GM19452 (cell line): ENCODE data around the gene LRFN4.

Source experiments
- ATAC-seq: cut with Tn5 transposase; IDR thresholded peaks from one replicate; pipeline ENCODE4 v1.9.1; 2021; ENCODE audit not compliant: unreplicated experiment

The LRFN4 gene

DNA sequence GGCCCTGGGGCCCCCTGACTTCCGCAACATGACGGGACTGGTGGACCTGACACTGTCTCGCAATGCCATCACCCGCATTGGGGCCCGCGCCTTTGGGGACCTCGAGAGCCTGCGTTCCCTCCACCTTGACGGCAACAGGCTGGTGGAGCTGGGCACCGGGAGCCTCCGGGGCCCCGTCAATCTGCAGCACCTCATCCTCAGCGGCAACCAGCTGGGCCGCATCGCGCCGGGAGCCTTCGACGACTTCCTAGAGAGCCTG lies 992 bp downstream of the LRFN4 start:
- ATAC-seq = no peak

DNA sequence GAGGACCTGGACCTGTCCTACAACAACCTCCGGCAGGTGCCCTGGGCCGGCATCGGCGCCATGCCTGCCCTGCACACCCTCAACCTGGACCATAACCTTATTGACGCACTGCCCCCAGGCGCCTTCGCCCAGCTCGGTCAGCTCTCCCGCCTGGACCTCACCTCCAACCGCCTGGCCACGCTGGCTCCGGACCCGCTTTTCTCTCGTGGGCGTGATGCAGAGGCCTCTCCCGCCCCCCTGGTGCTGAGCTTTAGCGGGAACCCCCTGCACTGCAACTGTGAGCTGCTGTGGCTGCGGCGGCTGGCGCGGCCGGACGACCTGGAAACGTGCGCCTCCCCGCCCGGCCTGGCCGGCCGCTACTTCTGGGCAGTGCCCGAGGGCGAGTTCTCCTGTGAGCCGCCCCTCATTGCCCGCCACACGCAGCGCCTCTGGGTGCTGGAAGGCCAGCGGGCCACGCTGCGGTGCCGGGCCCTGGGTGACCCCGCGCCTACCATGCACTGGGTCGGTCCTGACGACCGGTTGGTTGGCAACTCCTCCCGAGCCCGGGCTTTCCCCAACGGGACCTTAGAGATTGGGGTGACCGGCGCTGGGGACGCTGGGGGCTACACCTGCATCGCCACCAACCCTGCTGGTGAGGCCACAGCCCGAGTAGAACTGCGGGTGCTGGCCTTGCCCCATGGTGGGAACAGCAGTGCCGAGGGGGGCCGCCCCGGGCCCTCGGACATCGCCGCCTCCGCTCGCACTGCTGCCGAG lies 1.5 kb downstream of the LRFN4 start:
- no peak for ATAC-seq

DNA sequence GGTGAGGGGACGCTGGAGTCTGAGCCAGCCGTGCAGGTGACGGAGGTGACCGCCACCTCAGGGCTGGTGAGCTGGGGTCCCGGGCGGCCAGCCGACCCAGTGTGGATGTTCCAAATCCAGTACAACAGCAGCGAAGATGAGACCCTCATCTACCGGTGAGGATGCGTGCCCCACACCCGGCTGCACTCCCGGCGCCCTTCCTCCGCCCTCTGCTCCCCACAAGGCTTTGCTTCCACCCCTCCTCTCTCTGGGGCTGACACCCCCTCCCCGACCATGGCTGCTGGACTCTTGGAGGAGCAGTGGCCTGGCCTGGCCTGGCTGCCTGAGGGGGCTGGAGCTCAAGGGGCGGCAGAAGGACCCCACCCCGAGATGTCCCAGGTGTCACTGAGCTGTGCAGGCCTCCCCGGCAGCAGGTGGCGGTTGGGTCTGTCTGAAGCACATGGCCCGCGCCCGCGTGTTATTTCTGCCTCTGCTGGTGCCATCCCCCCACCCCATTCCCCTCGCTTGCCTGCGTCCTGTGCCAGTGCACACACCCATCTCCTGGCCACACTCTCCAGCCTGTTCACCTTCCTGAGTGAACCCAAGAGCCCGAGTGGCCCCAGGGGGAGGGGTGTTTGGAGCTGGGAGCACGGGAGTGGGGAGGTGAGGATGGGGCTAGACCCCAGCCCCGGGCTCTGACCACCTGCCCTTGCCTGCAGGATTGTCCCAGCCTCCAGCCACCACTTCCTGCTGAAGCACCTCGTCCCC lies 2.2 kb downstream of the LRFN4 start:
- no peak for ATAC-seq

DNA sequence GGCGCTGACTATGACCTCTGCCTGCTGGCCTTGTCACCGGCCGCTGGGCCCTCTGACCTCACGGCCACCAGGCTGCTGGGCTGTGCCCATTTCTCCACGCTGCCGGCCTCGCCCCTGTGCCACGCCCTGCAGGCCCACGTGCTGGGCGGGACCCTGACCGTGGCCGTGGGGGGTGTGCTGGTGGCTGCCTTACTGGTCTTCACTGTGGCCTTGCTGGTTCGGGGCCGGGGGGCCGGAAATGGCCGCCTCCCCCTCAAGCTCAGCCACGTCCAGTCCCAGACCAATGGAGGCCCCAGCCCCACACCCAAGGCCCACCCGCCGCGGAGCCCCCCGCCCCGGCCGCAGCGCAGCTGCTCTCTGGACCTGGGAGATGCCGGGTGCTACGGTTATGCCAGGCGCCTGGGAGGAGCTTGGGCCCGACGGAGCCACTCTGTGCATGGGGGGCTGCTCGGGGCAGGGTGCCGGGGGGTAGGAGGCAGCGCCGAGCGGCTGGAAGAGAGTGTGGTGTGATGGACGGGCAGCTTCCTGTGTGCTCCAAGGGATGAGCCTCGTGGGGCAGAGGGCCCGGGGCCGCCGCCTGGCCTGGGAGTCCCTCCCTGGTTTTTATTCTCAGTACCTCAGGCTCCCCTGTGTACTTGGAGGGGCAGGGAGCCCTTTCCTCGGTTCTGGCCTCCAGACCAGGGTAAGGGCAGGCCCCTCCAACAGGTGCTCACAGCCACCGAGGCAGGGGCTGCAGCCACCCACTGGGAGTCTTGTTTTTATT lies 3.0 kb downstream of the LRFN4 start:
- ATAC-seq = no peak

DNA sequence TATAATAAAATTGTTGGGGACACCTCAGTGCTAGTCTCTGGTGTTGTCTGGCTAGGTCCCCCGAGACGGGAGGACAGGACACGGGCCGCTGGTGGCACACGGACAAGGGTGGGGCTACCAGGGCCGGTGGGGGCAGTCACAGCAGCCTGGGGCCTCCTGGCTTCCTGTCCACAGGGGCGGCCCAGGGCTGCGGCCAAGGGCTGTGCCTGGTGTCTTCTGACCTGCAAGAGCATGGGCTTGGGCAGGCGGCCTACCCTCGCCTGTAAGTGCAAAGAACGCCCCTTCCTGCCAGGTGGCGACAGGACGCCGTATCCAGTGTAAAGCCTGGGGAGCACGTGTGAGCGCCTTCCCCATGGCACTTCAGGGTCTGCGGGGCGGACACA lies 3.6 kb downstream of the LRFN4 start:
- no peak for ATAC-seq

DNA sequence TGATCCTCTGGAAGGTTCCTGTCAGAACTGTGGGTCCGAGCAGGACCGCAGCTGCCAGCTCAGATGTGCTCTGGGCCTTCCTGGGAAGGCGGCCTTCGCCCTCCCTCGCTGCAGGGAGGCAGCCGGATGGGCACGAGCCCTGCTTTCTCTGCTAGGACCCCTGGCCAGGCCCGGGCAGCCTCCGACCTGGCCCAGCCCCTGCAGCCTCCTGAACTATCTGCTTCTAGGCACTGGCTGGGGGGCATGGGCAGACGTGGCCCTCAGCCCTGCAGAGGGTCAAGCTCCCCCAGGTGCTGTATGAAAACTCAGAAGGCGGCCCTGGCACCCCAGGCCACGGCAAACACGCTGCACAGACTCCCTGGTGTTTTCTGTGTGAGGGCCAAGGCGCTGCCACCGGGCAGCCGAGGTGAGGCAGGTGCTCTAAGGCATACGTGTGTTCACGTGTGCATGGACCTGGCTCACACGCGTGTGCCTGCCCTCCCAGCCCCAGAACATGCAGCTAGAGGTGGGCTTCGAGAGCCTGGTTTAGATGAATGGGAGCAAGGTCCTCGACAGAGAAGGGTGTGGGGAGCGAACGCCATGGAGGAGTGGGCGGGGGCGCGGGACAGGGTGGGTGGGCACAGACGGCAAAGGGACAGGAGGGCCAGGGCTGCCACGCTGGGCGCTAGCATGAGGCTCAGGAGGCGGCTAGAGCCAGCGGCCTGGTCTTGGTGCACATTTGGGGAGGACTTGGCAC lies 4.3 kb downstream of the LRFN4 start:
- ATAC-seq = no peak

DNA sequence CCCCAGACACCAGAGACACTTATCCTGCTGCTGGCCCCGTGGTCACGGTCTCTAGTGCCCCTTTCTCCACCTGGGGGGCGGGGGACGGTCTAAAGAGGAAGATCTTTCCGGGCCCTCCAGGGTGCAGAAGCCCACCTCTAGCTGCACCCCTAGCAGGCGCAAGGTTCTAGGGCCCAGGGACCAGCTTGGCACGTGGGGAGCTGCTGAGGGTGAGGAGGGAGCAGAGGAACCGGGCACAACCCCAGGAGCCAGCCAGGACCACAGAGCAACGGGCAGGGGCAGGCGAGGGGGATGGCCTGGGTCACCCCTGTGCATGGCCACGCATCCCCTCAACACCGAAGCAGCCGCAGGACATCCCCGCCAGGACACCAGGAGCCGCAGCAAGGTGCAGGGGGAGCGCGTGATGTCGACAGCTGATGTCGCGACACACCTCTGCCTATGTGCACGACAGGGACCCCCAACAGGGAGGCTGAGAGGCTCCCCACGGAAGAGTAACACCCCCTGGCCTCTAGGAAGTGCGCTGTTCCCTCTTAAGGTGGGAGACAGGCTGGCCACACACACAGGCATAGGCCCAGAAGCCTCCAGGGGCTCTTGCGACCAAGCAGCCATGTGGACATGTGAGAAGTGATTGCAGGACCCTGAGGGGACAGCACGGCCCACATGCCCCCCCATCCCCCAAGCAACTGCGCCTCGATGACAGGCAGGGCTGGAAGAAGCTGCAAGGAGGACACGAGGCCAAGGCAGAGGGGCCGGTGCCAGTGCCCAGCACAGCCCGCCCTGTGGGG lies 5.1 kb downstream of the LRFN4 start:
- no peak for ATAC-seq

DNA sequence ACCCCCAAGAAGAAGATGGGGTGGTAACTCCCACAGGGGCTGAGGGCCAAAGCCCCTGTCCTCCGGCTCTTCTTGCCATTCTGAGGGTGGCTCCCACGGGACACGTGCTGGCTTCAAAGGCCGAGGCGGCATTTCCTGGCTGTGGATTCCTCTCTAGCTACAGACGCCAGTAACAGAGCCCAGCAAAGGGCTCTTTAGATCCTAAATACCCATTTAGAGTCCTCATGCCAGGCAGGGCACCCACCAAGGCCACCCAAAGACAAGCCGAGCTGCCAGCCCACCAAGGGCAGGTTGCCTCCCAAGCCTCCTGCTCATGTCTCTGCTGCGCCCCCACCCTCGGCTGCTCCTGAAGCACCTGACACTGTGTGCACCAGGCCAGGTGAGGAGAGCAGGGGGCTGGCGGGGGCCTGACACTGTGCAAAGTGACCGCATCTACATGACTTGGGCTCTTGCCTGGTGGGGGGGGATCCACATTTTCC lies 5.7 kb downstream of the LRFN4 start:
- ATAC-seq = no peak

DNA sequence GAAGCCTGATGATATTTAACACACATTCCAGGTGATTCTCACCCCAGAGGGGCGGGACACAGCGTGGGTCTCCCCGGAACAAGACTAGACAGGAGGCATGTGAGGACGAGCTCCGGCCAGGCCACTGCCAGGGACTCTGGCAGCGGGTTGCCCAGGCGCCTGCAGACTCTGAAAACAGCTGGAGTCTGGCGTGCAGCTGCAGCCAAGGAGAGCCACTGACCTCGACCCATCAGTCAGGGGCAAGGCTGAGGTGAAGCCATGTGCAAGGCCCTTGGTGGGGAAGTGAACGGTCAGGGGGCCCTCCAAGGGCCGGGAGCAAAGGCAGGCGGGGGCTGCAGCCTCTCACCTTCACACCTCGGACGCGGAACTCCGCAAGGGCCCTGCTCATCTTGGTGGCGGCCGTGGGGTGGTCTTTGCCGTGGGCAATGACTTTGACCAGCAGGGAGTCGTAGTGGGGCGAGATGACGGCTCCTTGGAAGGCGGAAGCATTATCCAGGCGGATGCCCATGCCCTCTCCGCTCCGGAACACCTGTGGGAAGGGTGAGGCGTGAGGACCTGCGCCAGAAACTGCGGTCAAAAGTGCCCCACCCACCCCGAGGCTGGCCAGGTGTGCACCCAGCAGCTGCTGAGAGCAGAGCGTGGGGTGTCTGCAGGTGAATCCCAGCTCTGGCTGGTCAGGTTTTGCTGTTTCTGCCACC lies 6.7 kb downstream of the LRFN4 start:
- ATAC-seq = no peak

DNA sequence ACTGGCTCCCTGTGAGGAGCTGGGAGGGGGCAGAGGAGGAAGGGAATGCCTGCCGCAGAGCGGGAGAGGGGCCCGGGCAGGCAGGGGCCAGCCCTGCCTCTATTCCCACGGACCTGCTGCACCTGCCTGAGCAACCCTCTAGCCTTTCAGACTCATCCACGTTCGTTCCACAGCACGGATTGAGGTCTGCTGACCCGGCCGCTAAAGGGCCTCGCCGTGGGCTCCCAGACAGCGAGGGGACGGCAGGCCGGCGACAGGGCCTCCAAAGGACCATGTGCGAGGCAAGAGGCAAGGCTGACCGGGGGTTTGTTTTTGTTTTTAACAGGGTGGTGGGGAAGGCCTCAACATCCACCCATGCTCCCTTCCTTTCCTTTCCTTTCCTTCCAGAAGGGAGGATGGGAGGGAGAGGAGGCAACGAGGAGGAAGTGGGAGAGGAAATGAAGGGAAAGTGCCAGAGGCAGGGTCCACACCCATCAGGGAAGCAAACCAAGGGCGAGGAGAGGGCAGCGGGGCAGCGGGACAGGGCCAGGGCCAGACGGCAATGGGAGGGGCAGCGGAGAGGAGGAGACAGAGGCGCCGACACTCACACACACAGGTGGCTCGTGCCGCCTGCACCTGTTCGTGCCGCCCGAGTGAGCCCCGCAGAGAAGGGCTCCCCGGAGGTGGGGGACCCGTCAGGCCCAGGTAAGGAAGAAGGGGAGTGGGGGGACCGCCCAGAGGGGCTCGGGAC lies 7.5 kb downstream of the LRFN4 start:
- no peak for ATAC-seq

DNA sequence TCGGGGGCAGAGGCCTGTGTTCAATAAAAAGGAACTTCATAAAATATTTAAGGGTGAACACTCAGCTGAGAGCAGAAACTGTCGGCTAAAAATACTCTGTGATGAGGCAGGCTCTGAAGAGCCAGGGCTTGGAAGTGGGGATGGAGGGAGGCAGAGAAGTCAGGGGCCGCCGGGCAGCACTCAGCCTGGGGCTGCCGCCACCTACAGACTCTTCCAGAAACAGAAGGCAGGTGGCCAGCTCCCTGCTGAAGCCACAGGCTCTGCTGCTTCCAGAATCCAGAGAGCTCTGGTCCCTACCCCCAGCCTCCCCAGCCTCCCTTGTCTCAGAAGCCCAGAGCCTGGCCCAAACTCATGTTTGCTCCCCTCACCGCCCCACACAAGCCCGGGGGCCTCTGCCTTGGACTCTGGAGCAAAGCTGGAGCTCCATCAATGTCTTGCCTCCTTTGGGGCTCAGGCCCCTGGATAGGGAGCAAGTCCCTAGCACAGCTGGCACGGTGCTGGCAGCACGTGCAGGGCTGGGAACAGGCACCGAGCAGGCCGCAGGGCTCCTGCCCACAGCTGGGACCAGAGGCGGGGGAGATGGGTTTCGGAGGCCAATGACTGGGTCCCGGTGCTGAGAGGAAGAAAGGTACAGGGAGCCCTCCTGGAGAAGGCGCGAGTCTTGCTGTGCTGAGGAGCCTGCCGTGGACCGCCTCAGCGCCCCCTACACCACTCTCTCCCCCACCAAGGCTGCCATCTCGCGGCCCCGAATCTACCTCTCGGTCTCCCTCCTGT lies 8.2 kb downstream of the LRFN4 start:
- no peak for ATAC-seq

DNA sequence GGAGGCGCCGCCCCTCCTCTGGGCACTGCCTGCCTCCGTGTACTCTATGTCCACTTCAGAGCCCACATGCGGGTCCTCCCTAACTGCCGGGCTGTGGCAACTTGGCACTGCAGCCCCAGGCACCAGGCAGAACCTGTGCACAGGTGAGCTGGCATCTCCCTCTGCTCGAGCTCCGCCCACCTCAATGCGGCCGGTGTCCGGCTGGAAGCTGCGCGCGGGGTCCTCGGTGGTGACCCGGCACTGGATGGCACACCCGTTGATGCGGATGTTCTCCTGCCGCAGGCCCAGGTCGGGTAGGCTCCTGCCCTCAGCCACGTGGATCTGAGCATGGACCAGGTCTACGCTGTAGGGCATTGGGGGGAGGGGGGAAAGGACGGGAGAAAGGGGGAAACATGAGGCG lies 9.1 kb downstream of the LRFN4 start:
- ATAC-seq = no peak

DNA sequence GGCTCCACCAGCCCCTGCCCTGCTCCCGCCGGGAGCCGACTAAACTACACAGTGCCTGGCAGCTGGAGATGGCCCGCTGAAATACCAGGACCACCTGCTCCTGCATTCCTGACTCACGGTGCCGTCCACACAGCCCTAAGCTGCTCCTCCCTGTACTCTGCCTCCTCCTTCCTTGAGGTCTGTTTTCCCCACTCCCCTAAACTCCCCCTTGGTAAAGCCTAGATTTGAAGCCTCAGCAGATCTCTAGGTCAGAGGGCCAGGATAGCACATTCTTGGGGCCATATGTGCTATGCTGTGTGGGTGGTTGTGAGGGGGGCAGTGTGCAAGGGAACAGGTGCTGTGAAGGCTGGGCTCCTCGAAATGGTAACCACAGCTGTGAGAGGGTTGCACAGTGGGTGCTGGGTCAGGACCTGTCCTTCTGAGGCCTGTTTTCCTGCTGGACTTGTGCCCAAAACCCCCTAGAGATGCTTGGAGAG lies 9.7 kb downstream of the LRFN4 start:
- no peak for ATAC-seq

DNA sequence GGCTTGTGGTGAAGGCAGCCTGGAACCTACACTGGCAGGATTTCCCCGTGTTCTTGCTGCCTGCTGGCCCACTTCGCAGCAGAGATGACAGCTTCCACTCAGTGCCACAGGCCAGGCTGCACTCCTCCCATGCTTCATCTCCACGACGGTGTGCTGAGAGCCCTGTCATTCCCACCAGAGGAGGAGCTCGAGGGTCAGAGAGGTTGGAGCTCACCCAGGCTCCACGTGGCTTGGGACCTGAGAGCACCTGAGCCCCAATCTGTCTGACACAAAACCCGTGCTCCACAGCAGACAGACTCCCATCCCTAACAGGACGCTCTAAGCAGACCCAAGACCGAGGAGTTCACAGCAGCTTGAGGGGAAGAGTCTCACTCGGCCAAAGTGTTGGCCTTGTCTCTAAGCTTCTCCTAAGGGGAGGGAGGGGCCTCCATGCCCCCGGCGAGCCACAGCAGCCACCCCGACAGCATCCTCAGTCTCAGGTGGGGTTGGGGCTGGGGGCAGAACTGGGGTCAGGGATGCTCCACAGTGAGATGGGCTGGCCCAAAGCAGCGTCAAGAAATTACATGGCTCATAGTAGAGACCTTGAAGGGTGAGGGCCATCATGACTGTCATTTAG lies 10.7 kb downstream of the LRFN4 start:
- no peak for ATAC-seq

DNA sequence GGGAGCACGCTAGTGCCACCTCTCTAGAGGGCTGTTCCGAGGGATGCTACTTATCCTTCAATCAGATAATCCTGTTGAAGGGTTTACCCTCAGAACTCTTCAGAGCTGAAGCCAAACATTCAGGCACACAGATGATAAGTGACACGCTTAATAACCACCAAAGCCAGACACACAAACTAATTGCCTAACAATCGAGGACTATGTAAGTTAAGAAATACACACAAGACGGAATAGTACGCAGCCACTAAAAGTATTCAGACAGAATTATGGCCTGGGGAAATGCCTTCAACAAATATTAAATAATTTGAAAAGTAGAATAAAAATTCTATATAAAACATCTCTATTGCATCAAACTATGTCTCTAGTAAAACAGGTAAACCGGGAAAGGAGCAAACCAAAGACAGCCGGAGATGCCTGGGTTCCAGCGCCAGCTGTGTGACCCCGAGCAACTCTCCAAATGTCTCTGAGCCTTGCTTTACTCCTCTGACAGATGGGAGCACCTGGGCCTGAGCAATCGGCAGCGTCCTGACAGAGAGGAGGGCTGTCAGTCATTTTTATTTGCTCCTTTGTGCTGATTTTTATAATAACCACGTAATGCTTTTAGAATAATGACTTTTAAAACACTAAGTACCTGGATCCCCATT lies 11.3 kb downstream of the LRFN4 start:
- ATAC-seq = no peak

DNA sequence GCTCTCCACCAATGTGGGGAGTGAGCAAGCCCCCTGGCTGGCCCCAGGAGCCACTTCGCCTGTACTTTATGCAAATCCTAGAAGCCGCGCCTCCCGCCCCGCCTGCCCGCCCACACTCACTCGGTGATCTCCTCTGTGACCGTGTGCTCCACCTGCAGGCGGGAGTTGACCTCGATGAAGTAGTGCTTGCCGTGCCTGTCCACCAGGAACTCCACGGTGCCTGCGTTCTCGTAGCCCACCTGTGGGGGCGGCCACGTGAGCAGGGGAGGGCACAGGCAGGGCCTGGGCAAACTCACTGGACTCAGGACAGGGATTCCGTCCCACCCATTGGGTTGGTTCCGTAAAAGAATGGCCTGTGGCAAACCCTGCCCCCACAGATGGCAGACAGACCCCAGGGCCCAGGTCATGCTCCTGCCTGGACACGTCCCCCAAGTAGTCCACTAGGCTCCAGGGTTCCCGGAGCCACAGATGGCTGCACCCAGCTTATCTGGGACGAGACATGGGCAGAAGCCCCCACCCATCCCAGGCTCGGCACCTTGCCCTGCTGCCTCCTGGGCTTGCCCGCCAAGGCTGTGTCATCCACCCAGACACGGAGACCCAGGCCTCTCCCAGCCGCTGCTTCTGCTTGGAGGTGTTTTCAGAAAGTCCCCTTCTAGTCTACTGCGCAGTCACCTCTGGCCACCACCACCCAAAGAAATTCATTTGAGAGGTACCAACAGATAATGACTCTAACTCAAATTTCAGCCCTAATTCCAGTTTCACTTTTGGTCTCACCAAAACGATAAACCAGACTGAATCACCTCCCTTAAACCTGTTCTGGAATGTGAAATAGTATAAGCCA lies 12.1 kb downstream of the LRFN4 start:
- ATAC-seq = peak; percentile 73

DNA sequence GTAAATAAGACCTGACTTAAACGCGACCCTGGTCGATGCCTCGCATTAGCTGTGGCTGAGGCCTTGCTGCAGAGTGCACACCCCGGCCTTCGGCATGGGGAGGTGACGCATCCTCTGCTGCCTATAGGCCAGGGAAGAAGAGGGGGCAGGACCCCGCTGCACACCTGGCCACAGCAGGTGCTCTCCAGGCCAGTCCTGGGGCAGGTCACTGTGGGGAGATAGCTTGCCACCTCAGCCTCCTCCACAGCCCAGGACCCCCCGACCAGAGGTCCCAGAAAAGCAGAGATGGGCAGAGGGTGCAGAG lies 12.7 kb downstream of the LRFN4 start:
- no peak for ATAC-seq
